OCI-LY1 (cell line): ENCODE data around the gene SMPD3.

ENCODE experiments used
- H2AFZ ChIP-seq: fragments of 200-600 bp; sonication (generic), shearing (Covaris generic); 2 replicates; pipeline ENCODE4 v1.6.0; 2014; ENCODE audit warnings: antibody characterized with exemption, mild to moderate bottlenecking, low read length
- H3F3A ChIP-seq: fragments of 200-600 bp; sonication (generic), shearing (Covaris generic); 2 replicates; pipeline ENCODE4 v1.6.0; 2014; ENCODE audit warnings: mild to moderate bottlenecking, antibody characterized with exemption, low read length, moderate library complexity; ENCODE audit not compliant: insufficient read depth
- H3K27ac ChIP-seq: fragments of 200-600 bp; sonication (generic); 2 replicates; pipeline ENCODE4 v1.5.1; 2014; ENCODE audit warnings: low read length, mixed run types, mild to moderate bottlenecking, low read depth; ENCODE audit not compliant: poor library complexity, severe bottlenecking
- H3K27me3 ChIP-seq: fragments of 200-600 bp; sonication (generic); 2 replicates; pipeline ENCODE4 v1.6.0; 2014; ENCODE audit warnings: antibody characterized with exemption, mild to moderate bottlenecking, low read length, moderate library complexity; ENCODE audit not compliant: insufficient read depth
- H3K36me3 ChIP-seq: fragments of 200-600 bp; sonication (generic); 2 replicates; pipeline ENCODE4 v1.6.1; 2014; ENCODE audit warnings: mild to moderate bottlenecking, antibody characterized with exemption, low read length, moderate library complexity, mixed read lengths; ENCODE audit not compliant: insufficient read depth
- H3K4me1 ChIP-seq: fragments of 200-600 bp; sonication (generic); 2 replicates; pipeline ENCODE4 v1.5.1; 2014; ENCODE audit warnings: mild to moderate bottlenecking, low read length, moderate library complexity; ENCODE audit not compliant: insufficient read depth, severe bottlenecking
- H3K4me2 ChIP-seq: fragments of 200-600 bp; sonication (generic), shearing (Covaris generic); 2 replicates; pipeline ENCODE4 v1.6.1; 2014; ENCODE audit warnings: low read length
- H3K4me3 ChIP-seq: fragments of 200-600 bp; sonication (generic); 2 replicates; pipeline ENCODE4 v1.5.1; 2014; ENCODE audit warnings: low read length, low read depth, mild to moderate bottlenecking, mixed read lengths; ENCODE audit not compliant: poor library complexity, severe bottlenecking
- H3K79me2 ChIP-seq: fragments of 200-600 bp; shearing (Covaris generic); 2 replicates; pipeline ENCODE4 v1.6.1; 2016; ENCODE audit warnings: mixed run types, low read length, mixed read lengths; ENCODE audit not compliant: insufficient read depth
- H3K9ac ChIP-seq: fragments of 200-600 bp; sonication (generic), shearing (Covaris generic); 2 replicates; pipeline ENCODE4 v1.6.1; 2014; ENCODE audit warnings: mild to moderate bottlenecking, low read length, mixed read lengths
- H3K9me2 ChIP-seq: fragments of 200-600 bp; sonication (generic), shearing (Covaris generic); 2 replicates; pipeline ENCODE4 v1.6.1; 2014; ENCODE audit warnings: low read depth, mild to moderate bottlenecking, low read length, mixed read lengths
- H3K9me3 ChIP-seq: fragments of 200-600 bp; shearing (Covaris generic); 2 replicates; pipeline ENCODE4 v1.6.1; 2014; ENCODE audit warnings: low read length, mixed read lengths
- H4K20me1 ChIP-seq: fragments of 200-600 bp; sonication (generic), shearing (Covaris generic); 2 replicates; pipeline ENCODE4 v1.6.0; 2016; ENCODE audit warnings: mild to moderate bottlenecking, low read length; ENCODE audit not compliant: insufficient read depth
- EZH2 ChIP-seq: fragments of 200-600 bp; sonication (generic), shearing (Covaris generic); IDR thresholded peaks from 2 replicates; pipeline ENCODE4 v1.8.0; 2017; ENCODE audit warnings: borderline replicate concordance, mixed run types, mild to moderate bottlenecking, antibody characterized with exemption, low read length, moderate library complexity, mixed read lengths
- TF ChIP-seq, protein P1 (sequence below): fragments of 200-600 bp; sonication (generic), shearing (Covaris generic); IDR thresholded peaks from 2 replicates; pipeline ENCODE4 v1.5.1; 2017; ENCODE audit warnings: mild to moderate bottlenecking, antibody characterized with exemption, low read length, moderate library complexity, mixed read lengths

The SMPD3 gene

DNA sequence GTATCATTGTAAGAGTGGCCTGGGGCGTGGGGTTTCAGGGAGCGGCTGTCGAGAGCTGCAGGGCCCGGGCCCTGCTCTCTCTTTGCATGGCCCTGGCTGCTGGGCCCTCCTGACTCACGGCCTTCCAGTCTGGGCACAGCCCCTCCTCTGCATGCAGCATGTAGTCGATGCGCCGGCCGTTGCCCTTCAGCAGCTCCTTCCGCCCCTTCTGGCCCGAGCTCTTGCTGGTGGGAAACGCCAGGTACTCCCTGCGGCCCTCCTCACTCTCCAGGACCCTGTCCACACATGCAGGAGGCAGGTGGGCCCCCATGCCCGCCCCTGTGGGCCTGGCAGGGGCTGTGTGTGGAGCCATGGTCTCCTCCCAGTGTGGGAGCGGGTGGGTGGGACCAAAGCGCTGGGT lies 86.8 kb downstream of the SMPD3 start:
- peaks cover 9% of the 10 kb centered on the region; the same call in 1 of the 2 replicates for H3K27me3 ChIP-seq
- no peak overlapping the region for H2AFZ ChIP-seq
- no peak overlapping the region for H3K9ac ChIP-seq
- no peak overlapping the region for H3K4me2 ChIP-seq
- no peak overlapping the region for H3K4me3 ChIP-seq
- H3K27ac ChIP-seq, result no peak overlapping the region
- no peaks in the 10 kb centered on the region for H3F3A ChIP-seq
- no peaks in the 10 kb centered on the region for H3K9me3 ChIP-seq
- TF ChIP-seq EZH2, result no peak
- TF ChIP-seq, protein P1, sequence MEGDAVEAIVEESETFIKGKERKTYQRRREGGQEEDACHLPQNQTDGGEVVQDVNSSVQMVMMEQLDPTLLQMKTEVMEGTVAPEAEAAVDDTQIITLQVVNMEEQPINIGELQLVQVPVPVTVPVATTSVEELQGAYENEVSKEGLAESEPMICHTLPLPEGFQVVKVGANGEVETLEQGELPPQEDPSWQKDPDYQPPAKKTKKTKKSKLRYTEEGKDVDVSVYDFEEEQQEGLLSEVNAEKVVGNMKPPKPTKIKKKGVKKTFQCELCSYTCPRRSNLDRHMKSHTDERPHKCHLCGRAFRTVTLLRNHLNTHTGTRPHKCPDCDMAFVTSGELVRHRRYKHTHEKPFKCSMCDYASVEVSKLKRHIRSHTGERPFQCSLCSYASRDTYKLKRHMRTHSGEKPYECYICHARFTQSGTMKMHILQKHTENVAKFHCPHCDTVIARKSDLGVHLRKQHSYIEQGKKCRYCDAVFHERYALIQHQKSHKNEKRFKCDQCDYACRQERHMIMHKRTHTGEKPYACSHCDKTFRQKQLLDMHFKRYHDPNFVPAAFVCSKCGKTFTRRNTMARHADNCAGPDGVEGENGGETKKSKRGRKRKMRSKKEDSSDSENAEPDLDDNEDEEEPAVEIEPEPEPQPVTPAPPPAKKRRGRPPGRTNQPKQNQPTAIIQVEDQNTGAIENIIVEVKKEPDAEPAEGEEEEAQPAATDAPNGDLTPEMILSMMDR, result no peak
- no peaks in the 10 kb centered on the region for H3K9me2 ChIP-seq
- no peaks in the 10 kb centered on the region for H3K79me2 ChIP-seq
- H3K36me3 ChIP-seq, result peaks cover 37% of the 10 kb centered on the region
- no peaks in the 10 kb centered on the region for H3K4me1 ChIP-seq
- no peaks in the 10 kb centered on the region for H4K20me1 ChIP-seq

- Histone ChIP-seq H2AFZ (no peak overlapping the region), H3K4me2 (no peak overlapping the region), H3K36me3 (peaks cover 42% of the 10 kb centered on the region), H3K9me2 (no peaks in the 10 kb centered on the region), H3K4me3 (no peak overlapping the region), H4K20me1 (no peaks in the 10 kb centered on the region), H3K4me1 (no peaks in the 10 kb centered on the region), H3K9ac (no peak overlapping the region), H3K27ac (no peak overlapping the region), H3F3A (no peaks in the 10 kb centered on the region), H3K79me2 (no peaks in the 10 kb centered on the region), H3K27me3 (peaks cover 7% of the 10 kb centered on the region; the same call in 1 of the 2 replicates), H3K9me3 (no peaks in the 10 kb centered on the region)
- TF ChIP-seq, protein P1, result no peak
- TF ChIP-seq EZH2, result no peak
Measured at GRCh38 chr16:68360956-68361355, 87.4 kb downstream of the SMPD3 start.

DNA sequence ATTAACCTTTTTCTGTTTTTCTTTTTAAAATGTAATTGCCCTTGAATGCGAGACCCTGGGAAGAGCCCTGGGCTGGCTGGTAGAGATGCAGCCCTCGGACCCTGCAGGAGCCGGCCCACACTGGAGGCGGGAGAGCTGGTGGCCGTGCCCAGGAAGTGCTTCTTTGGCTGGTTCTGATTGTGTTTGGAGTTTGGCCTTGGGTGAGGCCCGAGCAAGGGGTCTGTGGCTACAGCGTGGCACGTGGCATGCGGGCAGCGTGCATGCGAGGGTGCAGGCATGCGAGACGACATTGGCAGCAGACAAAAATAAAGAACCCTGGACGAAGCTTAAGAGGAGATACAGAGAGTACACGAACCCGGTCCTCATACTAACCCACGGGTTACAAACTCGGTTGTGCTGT lies 87.8 kb downstream of the SMPD3 start:
- H3K79me2 ChIP-seq, result no peaks in the 10 kb centered on the region
- H3K27me3 ChIP-seq, result peaks cover 3% of the 10 kb centered on the region; the same call in 1 of the 2 replicates
- H3K9ac ChIP-seq, result no peak overlapping the region
- no peak overlapping the region for H3K4me3 ChIP-seq
- no peaks in the 10 kb centered on the region for H3F3A ChIP-seq
- H3K9me2 ChIP-seq, result no peaks in the 10 kb centered on the region
- H3K4me2 ChIP-seq, result no peak overlapping the region
- H3K27ac ChIP-seq, result no peak overlapping the region
- no peaks in the 10 kb centered on the region for H3K9me3 ChIP-seq
- no peak overlapping the region for H2AFZ ChIP-seq
- peaks cover 47% of the 10 kb centered on the region for H3K36me3 ChIP-seq
- no peaks in the 10 kb centered on the region for H4K20me1 ChIP-seq
- TF ChIP-seq EZH2, result no peak
- TF ChIP-seq, protein P1, result no peak
- no peaks in the 10 kb centered on the region for H3K4me1 ChIP-seq
